ENCODE results near the gene C9orf85. TPM values are rescaled to one million over a fixed set of nuclear protein-coding genes. Genes with fewer than 3 reads are reported as not detected.

The C9orf85 gene
- total and polyA plus RNA-seq, 2 donors (not counting 3 experiments of a cell fraction or from before 2014, with no cell fraction given) = 8.3 to 11.3 TPM

- no peak overlapping the region for H2AFZ ChIP-seq (ENCODE audit: low read depth, low read length)
- BruUV-seq (replicated peaks) = no TSS peak
- H4K20me1 ChIP-seq (replicated peaks; ENCODE audit: control insufficient read depth, extremely low read depth, insufficient read depth, low read length) = peaks cover 4% of the 10 kb centered on the region
- H3K4me2 ChIP-seq (ENCODE audit: insufficient read depth, low read length) = no peak overlapping the region
- no peak overlapping the region for H3K4me3 ChIP-seq (replicated peaks in 1 of 3; ENCODE audit: insufficient read depth in 1 of 3, low read depth in 1 of 3, low read length in 3 of 3)
- no peak for FAIRE-seq
- no peak overlapping the region for H3K27ac ChIP-seq (ENCODE audit: insufficient read depth, low read depth, low read length)
- no peaks in the 10 kb centered on the region for H3K9me3 ChIP-seq (replicated peaks; ENCODE audit: control insufficient read depth, insufficient read depth, low read length)
- no peaks in the 10 kb centered on the region for H3K4me1 ChIP-seq (ENCODE audit: control insufficient read depth, extremely low read depth, insufficient read depth, low read length)
- peaks cover 0 to 4% of the 10 kb centered on the region in 2 experiments for H3K36me3 ChIP-seq (ENCODE audit: control insufficient read depth in 2 of 2, extremely low read depth in 1 of 2, insufficient read depth in 2 of 2, low read length in 2 of 2)
- no peak for DNase-seq (ENCODE audit: low read depth, low spot score)
- peaks cover 72% of the 10 kb centered on the region for H3K79me2 ChIP-seq (ENCODE audit: control insufficient read depth, insufficient read depth, low read length)
- TF ChIP-seq, protein P1, sequence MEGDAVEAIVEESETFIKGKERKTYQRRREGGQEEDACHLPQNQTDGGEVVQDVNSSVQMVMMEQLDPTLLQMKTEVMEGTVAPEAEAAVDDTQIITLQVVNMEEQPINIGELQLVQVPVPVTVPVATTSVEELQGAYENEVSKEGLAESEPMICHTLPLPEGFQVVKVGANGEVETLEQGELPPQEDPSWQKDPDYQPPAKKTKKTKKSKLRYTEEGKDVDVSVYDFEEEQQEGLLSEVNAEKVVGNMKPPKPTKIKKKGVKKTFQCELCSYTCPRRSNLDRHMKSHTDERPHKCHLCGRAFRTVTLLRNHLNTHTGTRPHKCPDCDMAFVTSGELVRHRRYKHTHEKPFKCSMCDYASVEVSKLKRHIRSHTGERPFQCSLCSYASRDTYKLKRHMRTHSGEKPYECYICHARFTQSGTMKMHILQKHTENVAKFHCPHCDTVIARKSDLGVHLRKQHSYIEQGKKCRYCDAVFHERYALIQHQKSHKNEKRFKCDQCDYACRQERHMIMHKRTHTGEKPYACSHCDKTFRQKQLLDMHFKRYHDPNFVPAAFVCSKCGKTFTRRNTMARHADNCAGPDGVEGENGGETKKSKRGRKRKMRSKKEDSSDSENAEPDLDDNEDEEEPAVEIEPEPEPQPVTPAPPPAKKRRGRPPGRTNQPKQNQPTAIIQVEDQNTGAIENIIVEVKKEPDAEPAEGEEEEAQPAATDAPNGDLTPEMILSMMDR (IDR thresholded peaks at IDR 0.05; ENCODE audit: extremely low read depth in 1 of 2, insufficient read depth in 1 of 2, low read depth in 1 of 2, low read length in 2 of 2) = no peak
- TF ChIP-seq JUN (IDR thresholded peaks at IDR 0.05; ENCODE audit: borderline replicate concordance, insufficient read depth, insufficient read length, low read depth) (no peak), MYC (IDR thresholded peaks at IDR 0.05; ENCODE audit: low read depth, low read length) (no peak), FOS (IDR thresholded peaks at IDR 0.05; ENCODE audit: borderline replicate concordance, insufficient read depth, low read length) (no peak), POLR2A (IDR thresholded peaks at IDR 0.05; ENCODE audit: low read depth, low read length) (no peak)
- POLR2A ChIA-PET = no interaction called here
- intact Hi-C loops (cut with micrococcal nuclease) (no loop called here), dilution Hi-C loops (cut with MboI; ENCODE audit: extremely low pct_ligation_motif_present, low sequenced_read_pairs) (no loop called here)
- CTCF ChIA-PET = no interaction called here
- no peaks in the 10 kb centered on the region for H3K9me1 ChIP-seq (replicated peaks; ENCODE audit: control insufficient read depth, extremely low read depth, insufficient read depth, low read length)
- H3K9ac ChIP-seq (replicated peaks; ENCODE audit: extremely low read depth, insufficient read depth, low read length) = no peak overlapping the region
- no peaks in the 10 kb centered on the region for H3K27me3 ChIP-seq (ENCODE audit: control insufficient read depth in 2 of 2, insufficient read depth in 2 of 2, low read length in 2 of 2)
These were observed 9.5 kb upstream of the C9orf85 start for GRCh38 chr9:71901695-71902597.
